ENCODE results near the gene TSTD2. TPM values are rescaled to one million over a fixed set of nuclear protein-coding genes. Genes with fewer than 3 reads are reported as not detected.

Gene TSTD2
- total RNA-seq, 1 experiment from 2014 or later = 18.0 TPM

DNA sequence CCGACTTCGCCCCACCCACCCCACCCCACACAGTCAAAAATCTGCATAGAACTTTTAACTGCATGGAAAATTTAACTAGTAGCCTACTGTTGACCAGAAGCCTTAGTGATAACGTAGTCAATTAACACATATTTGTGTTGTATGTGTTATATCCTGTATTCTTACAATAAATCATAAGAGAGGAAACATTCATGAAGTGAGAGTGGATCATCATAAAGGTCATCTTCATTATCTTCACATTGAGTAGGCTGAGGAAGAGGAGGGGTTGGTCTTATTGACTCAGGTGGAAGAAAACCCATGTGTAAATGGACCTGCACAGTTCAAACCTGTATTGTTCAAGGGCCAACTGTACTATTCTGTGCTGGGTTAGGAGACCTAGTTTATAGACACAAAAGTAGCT is 32.6 kb upstream of the TSTD2 start:
- Mint-ChIP-seq H3K4me1 (ENCODE audit: insufficient read depth, unreplicated experiment) (no peaks in the 10 kb centered on the region), H3K4me3 (ENCODE audit: unreplicated experiment) (no peak overlapping the region), H3K27ac (ENCODE audit: low read depth, unreplicated experiment) (no peak overlapping the region), H3K27me3 (ENCODE audit: insufficient read depth, unreplicated experiment) (no peaks in the 10 kb centered on the region), H3K9me3 (ENCODE audit: unreplicated experiment) (no peaks in the 10 kb centered on the region), H3K36me3 (ENCODE audit: insufficient read depth, unreplicated experiment) (peaks cover 94% of the 10 kb centered on the region)
- CTCF ChIA-PET = no interaction called here
- POLR2A ChIA-PET = no interaction called here
- no peak for TF ChIP-seq CTCF (IDR thresholded peaks at IDR 0.05; ENCODE audit: unreplicated experiment)
- intact Hi-C loops (cut with micrococcal nuclease) = no loop called here
- no peak for DNase-seq (ENCODE audit: unreplicated experiment)
- BruUV-seq (replicated peaks) = no TSS peak

DNA sequence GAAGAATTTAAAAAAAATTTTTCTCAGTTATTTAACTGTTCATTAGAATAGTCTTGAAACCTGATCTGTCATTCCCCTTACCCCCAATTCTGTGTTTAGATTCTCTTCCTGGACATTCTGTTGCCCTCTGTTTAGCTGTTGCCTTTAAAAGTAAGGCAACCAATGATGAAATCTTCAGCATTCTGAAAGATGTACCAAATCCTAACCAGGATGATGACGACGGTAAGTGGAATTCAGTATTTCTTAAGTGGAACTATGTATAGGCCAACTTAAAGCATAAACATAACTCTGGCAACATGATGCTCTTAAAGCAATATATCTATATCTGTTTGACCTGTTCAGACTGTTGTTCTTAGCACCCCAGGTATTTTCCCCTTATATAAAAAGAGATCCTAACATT is 27.7 kb upstream of the TSTD2 start:
- Mint-ChIP-seq H3K4me3 (ENCODE audit: unreplicated experiment) (no peak overlapping the region), H3K27ac (ENCODE audit: low read depth, unreplicated experiment) (no peak overlapping the region), H3K27me3 (ENCODE audit: insufficient read depth, unreplicated experiment) (no peaks in the 10 kb centered on the region), H3K9me3 (ENCODE audit: unreplicated experiment) (no peaks in the 10 kb centered on the region), H3K4me1 (ENCODE audit: insufficient read depth, unreplicated experiment) (no peaks in the 10 kb centered on the region), H3K36me3 (ENCODE audit: insufficient read depth, unreplicated experiment) (peaks cover 95% of the 10 kb centered on the region)
- no peak for TF ChIP-seq CTCF (IDR thresholded peaks at IDR 0.05; ENCODE audit: unreplicated experiment)
- ChIA-PET POLR2A (interaction anchor here (0.6 to 1.3 kb wide), 5 partner anchors 15 to 35 kb away, joined by 3 to 5 read pairs (median 3); partner anchors contain the start of genes NCBP1 and TSTD2), CTCF (interaction anchor here (0.9 to 1.4 kb wide), 2 partner anchors 192 to 240 kb away, joined by 3 to 7 read pairs; no protein-coding TSS in a partner anchor)
- intact Hi-C loops (cut with micrococcal nuclease) = no loop called here
- DNase-seq (ENCODE audit: unreplicated experiment) = no peak
- BruUV-seq (replicated peaks) = no TSS peak

DNA sequence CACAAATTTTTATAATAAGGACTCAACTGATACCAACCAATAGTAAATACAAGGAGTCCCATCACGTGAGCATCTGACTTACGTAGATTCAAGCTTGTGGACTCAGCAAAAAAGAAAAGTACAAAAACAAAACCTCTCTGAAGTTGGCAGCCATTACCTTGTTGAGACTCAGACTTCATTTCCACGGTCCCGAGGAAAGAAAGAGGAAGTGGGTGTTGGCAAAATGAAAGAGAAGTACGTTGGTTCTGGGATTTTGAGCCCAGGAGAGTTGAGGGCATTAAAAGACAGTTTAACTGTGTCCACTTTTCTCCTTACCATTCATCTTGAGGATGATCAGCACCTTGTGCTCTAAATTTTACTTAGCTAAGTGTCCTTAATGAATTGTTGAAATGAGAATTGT is 27.2 kb upstream of the TSTD2 start:
- CTCF ChIA-PET = interaction anchor here (0.9 kb wide), 1 partner anchor 191 kb away, joined by 7 read pairs; no protein-coding TSS in a partner anchor
- BruUV-seq (replicated peaks) = no TSS peak
- no peak for DNase-seq (ENCODE audit: unreplicated experiment)
- intact Hi-C loops (cut with micrococcal nuclease) = no loop called here
- H3K27me3 Mint-ChIP-seq (ENCODE audit: insufficient read depth, unreplicated experiment) = no peaks in the 10 kb centered on the region
- no peak overlapping the region for H3K4me3 Mint-ChIP-seq (ENCODE audit: unreplicated experiment)
- H3K9me3 Mint-ChIP-seq (ENCODE audit: unreplicated experiment) = no peaks in the 10 kb centered on the region
- POLR2A ChIA-PET = interaction anchor here (1.0 to 1.3 kb wide), 5 partner anchors 12 to 37 kb away, joined by 3 to 5 read pairs (median 4); partner anchors contain the start of gene XPA
- H3K4me1 Mint-ChIP-seq (ENCODE audit: insufficient read depth, unreplicated experiment) = no peaks in the 10 kb centered on the region
- H3K36me3 Mint-ChIP-seq (ENCODE audit: insufficient read depth, unreplicated experiment) = peaks cover 95% of the 10 kb centered on the region
- H3K27ac Mint-ChIP-seq (ENCODE audit: low read depth, unreplicated experiment) = no peak overlapping the region
- no peak for TF ChIP-seq CTCF (IDR thresholded peaks at IDR 0.05; ENCODE audit: unreplicated experiment)

DNA sequence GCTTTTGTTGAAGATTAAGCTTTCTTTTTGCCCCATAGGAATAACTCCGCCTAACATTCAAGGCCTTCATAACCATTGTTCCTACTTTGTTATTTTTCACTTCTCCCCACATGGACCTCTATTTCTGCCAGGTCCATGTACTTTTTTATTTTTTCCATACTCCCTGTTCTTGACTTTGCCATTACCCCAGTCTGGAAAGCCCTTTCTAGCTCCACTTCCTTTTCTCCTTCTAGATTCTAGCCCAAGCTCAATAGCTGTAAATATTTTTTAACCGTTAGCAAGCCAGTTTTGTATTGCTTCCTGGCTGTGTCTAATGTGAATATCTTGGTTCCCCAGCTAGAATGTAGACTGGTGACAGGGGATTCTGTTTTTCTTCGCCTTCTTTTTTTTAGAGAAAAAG is 26.6 kb upstream of the TSTD2 start:
- H3K4me3 Mint-ChIP-seq (ENCODE audit: unreplicated experiment) = no peak overlapping the region
- H3K36me3 Mint-ChIP-seq (ENCODE audit: insufficient read depth, unreplicated experiment) = peaks cover 94% of the 10 kb centered on the region
- H3K9me3 Mint-ChIP-seq (ENCODE audit: unreplicated experiment) = no peaks in the 10 kb centered on the region
- ChIA-PET POLR2A (interaction anchor here (1.0 to 1.2 kb wide), 3 partner anchors 13 to 37 kb away, joined by 3 to 4 read pairs (median 4); partner anchors contain the start of gene XPA), CTCF (interaction anchor here (0.7 to 0.9 kb wide), 2 partner anchors 14 to 191 kb away, joined by 3 to 7 read pairs; no protein-coding TSS in a partner anchor)
- no peak for TF ChIP-seq CTCF (IDR thresholded peaks at IDR 0.05; ENCODE audit: unreplicated experiment)
- no peak for DNase-seq (ENCODE audit: unreplicated experiment)
- peak overlapping the region; percentile 59 for H3K27ac Mint-ChIP-seq (ENCODE audit: low read depth, unreplicated experiment)
- intact Hi-C loops (cut with micrococcal nuclease) = no loop called here
- BruUV-seq (replicated peaks) = no TSS peak
- H3K27me3 Mint-ChIP-seq (ENCODE audit: insufficient read depth, unreplicated experiment) = no peaks in the 10 kb centered on the region
- no peaks in the 10 kb centered on the region for H3K4me1 Mint-ChIP-seq (ENCODE audit: insufficient read depth, unreplicated experiment)

Measured in MCF 10A (cell line).